Gastrocnemius medialis (tissue), 4 donors: ENCODE data around the gene DPP10.

Experiments used
- CTCF ChIP-seq, 5 experiments: fragments of 450-650 bp in 3 of 5; fragments of 200-600 bp in 2 of 5; sonication (generic) in 2 of 5; IDR thresholded peaks in 4 of 5; conservative IDR thresholded peaks in 1 of 5; 1 replicate in 4 of 5; 2 replicates in 1 of 5; pipeline ENCODE4 v1.5.1; 2016 to 2019; ENCODE audit warnings: antibody characterized with exemption in 5 of 5, mild to moderate bottlenecking in 3 of 5, moderate library complexity in 3 of 5
- POLR2A ChIP-seq, 2 donors: fragments of 450-650 bp; IDR thresholded peaks; one replicate each; pipeline ENCODE4 v1.6.1; 2017; ENCODE audit warnings: antibody characterized with exemption in 2 of 2, mild to moderate bottlenecking in 2 of 2, moderate library complexity in 2 of 2

- TF ChIP-seq CTCF (IDR thresholded peaks at IDR 0.05 in 4 of 5, conservative IDR thresholded peaks at IDR 0.05 in 1 of 5), result no peak
- TF ChIP-seq POLR2A (IDR thresholded peaks at IDR 0.05), result no peak
Observed at GRCh38 chr2:114525955-114526354, 83.5 kb downstream of the DPP10 start.
